COR-L47 (cell line): ENCODE data around the gene TANGO2.

Source experiments
- DNase-seq: peaks from one replicate; lab custom pipeline; 2025; lab: John Stamatoyannopoulos, UW

Gene TANGO2

GRCh38 chr22:20026996-20027601 is 6.2 kb downstream of the TANGO2 start:
- no peak for DNase-seq

DNA sequence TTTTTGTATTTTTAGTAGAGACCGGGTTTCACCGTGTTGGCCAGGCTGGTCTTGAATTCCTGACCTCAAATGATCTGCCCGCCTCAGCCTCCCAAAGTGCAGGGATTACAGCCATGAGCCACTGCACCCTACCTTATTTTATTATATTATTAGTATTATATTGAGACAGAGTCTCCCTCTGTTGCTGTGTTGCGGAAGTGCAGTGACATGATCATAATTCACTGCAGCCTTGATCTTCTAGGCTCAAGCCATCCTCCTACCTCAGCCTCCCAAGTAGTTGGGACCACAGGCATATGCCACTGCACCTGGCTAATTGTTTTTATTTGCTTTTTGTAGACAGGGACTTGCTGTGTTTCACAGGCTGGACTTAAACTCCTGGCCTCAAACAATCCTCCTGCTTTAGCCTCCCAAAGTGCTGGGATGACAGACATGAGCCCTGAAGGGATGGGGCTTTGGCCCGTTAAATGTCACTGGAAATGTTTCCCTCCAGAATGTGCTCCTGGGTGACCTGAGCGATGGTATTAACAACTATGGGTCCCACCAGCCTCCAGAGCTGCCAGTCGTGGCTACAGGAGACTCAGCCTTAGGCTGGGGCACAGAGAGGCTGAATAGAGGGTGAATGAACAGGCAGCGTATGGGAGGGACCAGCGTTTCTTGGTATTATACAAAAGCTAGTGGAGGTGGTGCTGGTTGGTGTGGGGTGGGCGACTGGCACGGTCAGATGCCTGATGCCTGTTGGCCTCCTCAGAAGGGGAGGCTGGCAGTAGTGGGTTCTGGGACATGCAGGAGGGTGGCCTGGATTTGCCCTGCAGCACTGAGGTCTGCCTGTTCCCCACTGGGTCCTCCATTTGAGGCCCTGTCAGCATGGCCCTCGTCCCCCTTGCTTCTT is 7.3 kb downstream of the TANGO2 start:
- DNase-seq: peak; percentile 24

GRCh38 chr22:20028855-20029549 is 8.1 kb downstream of the TANGO2 start:
- no peak for DNase-seq

GRCh38 chr22:20029550-20030225 is 8.8 kb downstream of the TANGO2 start:
- DNase-seq: no peak

DNA sequence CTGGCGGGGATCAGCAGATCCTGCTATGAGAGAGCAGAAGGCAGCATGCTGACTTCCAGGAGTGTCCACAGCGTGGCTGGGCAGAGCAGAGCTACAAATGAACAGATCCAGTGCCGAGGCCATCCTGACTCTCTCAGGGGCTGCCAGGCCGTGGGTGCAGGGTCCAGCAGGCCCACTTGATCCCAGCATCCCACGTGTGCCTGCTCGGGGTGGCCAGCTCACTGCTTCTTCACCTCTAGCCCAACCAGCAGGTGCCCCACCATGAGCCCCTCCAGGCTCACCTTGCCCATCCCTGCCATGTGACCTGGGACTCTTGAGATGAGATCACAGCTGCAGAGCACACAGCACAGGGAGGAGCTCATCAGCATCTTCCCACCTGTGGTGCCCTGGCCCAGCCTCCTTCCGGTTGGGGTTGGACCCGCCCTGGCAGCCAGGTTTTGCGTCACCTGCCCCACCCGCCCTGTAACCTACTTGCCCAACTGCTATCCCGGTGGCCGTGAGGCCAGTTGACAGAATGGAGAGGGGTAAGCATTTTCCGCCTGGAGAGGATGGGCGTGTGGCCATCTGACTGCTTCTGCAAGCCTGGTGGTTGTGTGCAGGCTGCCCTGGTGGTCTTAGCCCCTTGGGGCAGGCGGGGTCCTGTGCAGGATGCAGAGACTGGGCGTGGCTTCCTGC is 11.0 kb downstream of the TANGO2 start:
- DNase-seq: peak; percentile 57

DNA sequence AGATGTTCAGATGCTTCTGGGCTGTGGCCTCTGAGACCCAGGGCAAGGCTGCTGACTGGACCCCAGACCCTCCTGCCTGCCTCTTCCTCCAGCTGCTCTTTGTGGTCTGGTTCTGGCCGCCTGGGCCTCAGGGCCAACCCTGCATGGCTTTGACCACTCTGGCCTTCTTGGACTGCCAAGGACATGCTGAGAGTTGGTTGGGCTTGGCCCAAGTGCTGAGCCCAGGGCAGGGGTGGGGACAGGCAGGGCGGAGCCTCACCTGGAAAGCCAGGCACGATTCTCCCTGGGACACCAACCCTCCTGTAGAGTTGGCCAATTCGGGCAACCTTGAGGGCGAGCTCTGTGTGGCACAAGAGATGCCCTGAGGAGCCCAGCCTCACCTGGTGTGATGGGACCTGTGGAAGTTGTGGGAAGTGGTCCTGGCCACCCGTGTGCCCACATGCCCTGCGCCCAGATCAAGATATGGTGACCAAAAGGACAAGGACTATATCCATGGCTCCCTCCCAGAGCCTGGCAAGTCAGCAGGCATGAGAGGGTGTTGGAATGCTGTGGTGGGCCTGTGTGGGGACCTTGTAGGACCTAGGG is 11.6 kb downstream of the TANGO2 start:
- no peak for DNase-seq

GRCh38 chr22:20033045-20033706 is 12.3 kb downstream of the TANGO2 start:
- DNase-seq: no peak

GRCh38 chr22:20034143-20034542 is 13.2 kb downstream of the TANGO2 start:
- DNase-seq: no peak

- no peak for DNase-seq
Measured at GRCh38 chr22:20035375-20036083, 14.6 kb downstream of the TANGO2 start.

DNA sequence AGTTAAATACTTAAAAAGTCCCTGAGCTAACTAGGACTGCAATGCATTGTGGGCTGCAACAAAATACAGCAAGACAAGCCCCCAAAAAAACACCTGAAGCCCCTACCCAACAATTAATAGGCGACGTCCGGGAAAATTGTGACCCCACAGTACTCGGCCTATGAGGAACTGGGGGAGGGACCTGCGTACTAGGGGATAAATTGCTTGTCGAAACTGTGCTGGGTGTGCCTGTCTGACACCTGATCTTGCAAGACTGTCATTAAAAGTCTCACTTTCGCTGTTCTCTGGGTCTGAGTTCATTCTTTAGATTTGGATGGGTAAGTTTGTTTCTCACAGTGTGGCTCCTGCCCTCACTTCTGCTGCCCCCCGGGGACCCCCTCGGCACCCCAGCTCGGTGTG is 15.2 kb downstream of the TANGO2 start:
- no peak for DNase-seq

DNA sequence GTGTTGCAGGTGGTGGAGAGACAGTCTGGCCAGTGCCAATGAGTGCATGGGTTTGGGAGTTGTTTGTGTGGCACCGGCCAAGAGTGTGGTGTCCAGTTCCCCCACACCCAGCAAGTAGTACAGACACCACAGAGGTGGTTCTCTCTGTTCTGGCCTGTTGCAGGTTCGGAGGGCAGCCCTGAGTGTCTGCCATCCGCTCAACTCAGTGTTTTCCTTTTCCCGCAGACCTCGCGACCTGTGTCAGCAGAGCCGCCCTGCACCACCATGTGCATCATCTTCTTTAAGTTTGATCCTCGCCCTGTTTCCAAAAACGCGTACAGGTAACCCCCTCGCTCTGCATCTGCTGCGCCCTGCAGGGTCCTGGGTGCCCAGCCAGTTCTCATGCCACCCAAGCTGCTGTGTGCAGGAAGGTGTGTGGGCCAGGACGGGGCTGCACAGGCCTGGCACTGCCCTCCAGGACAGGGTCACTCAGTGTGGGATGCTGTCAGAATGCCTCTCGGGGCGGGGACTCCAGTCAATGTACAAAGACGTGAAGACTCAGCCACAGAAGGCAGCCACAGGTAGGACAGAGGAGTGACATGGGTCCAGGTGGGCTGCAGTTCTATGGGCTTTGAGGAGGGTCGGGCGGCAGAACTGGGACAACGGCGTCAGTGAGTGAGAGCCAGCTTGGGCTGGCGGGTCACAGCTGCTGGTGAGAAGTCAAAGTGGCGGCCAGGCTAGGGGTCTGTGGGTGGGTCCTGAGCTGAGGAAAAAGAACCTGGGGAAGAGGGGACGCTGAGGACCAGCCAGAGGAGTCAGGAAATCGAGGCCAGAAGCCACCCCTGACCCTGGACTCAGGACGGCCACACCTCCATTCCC is 15.9 kb downstream of the TANGO2 start:
- DNase-seq: no peak

DNA sequence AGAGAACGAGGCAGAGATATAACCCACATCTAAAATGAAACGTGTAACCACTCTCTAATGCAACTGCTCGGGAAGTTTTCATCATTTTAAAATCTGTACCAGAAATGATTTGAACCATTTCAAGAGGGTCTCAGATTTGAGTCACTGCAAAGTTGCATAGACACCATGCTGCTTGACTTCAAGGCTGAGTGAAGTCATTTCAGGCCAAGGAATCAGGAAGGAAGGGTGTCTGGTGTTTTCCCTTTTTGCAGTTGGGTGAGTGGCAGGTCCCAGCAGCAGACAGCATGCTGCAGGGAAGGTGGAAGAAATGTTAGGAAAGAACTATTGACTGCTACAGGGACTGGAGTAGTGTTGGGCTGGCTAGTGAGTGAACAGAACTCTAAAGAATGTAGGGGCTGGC is 16.5 kb downstream of the TANGO2 start:
- DNase-seq: no peak

GRCh38 chr22:20038574-20038973 is 17.7 kb downstream of the TANGO2 start:
- DNase-seq: no peak

DNA sequence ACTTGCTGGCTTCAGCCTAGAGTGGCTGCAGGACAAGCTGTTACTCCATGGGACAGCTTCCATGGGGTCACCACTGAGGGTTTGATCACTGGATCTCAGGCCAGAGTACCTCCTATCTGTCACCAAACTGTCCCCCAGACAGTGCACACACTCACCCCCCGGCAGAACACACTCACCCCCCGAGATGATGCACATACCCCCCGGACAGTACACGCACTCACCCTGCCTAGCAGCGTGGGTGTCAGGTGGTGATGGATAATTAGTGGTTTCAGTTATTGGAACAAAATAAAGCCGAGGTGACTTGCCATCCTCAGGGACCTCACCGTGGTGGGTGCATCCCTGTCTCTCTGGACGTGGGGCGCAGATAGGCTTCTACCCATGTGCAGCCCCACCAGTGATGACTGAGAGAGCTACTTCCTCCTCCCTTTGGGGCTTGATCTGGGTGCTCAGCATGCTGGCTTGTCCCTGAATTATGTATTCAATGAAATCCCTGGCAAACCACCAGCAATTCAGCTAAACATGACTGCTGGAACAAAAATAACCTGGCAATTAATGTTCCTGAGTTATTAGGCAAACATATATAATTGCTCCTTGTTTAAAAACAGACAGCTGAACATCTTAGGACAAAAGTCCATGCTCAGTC is 18.9 kb downstream of the TANGO2 start:
- DNase-seq: peak; percentile 90

DNA sequence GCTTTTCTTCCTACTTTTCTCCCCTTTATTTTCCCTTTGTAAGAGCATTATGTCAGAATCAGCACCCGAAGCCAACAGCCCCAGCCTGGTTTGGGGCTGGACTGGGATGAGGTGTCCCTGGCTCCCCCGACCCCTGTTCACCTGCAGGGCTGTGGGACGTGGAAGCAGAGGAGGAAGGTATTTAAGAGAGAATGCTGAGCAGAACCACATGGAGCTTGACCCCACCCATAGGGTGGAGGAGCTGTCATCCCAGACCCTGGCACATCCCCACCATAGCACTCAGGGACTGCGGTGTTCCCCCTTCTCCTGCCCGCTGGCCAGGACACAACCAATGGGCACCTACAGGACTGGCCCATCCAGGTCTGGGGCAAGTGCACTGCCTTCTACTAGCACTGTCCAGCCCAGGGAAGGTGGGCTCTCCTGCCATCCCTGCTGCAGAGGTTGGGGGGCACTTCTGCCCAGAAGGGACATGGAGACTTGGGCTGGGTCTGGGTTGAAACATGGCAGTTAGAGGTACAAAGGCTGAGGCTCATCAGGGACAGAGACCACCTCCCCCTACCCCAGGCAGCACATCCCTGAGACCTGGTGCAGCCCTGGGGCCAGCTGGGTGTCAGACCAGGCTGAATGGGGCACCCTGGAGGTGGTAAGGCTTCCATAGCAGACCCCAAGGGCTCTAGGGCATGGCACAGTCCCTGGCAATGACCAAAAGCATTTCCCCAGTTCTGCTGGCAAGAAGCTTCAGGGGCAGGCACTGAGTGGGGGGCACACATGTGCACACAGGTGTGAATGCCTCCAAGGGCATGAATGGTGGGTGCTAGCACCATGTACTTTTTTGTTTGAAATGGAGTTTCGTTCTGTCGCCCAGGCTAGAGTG is 19.7 kb downstream of the TANGO2 start:
- peak; percentile 37 for DNase-seq

DNA sequence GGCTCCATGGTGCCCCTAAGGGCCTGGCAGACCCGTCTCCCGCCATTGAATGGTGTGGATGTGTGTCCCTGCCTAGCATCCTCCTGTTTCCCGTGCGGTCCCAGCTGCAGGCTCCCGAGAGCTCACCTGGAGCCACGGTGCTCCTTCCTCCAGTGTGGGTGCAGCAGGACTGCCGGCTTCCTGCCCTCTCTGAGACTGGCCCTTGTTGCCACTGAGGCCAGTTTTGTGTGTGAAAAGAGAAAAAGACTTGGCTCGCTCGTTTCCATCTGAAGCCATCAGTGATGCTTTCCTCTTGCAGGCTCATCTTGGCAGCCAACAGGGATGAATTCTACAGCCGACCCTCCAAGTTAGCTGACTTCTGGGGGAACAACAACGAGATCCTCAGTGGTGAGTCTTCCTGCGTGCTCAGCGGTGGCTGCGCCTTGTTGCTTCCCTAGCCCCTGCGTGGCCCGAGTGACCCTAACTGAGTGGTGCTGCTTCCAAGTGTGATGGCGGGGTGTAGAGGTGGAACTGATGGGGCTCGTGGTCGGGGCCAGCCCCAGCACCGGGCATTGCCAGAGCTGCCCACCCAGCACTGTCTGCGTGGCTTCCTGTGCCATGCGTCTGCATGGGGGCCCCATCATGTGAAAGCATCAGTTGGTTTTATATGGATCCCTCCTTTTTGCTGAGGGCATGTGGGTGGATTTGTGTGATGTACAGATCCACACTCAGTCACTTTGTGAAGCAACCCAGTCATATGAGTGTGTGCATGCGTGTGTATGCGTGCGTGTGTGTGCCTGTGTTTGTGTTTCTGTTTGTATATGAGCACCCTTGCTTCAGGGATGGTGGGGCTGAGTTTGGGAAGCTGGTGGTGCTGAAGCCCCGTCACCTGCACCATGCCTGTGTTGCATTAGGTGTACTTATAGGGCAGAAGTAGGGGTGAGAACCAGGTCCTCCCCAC is 22.4 kb downstream of the TANGO2 start:
- no peak for DNase-seq

DNA sequence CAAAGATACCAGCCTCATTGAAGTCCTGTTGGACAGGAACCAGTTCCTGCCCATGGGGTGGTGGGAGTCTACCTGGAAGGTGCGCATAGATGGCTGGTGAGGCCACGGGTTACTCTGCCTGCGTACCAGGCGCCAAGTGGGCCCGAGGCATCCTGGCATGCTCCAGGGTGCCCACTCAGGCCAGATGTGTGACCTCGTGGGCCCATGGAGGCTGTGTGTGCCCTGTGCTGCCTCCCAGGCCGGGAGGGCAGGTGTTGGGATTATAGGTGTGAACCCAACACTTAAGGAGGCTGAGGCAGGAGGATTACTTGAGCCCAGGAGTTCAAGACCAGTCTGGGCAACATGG is 23.1 kb downstream of the TANGO2 start:
- no peak for DNase-seq
